Endothelial cell of umbilical vein (primary cell): Measurements from ENCODE around the gene RBAK. TPM values are rescaled to one million over a fixed set of nuclear protein-coding genes. Genes with fewer than 3 reads are reported as not detected.

ENCODE experiments used
- BruUV-seq: library from RNA; stranded (reverse); fragments of 400-500 nt; replicated peaks from 2 replicates; lab custom pipeline; 2021; lab: Mats Ljungman, UMichigan
- CTCF ChIA-PET: fragments of 300-600, 350-600 bp; sonication (Branson Sonifier 250); formaldehyde crosslinking; loops from one replicate; lab custom pipeline; 2021; ENCODE audit warnings: antibody characterized with exemption, inconsistent platforms; lab: Charles Lee
- POLR2A ChIA-PET: fragments of 300-600, 350-600 bp; sonication (Branson Sonifier 250); formaldehyde crosslinking; loops from one replicate; lab custom pipeline; 2021; ENCODE audit warnings: antibody characterized with exemption, inconsistent platforms; lab: Charles Lee
- DNase-seq: peaks from one replicate; pipeline ENCODE4 v3.0.0-alpha.2; 2011; ENCODE audit warnings: low read depth, low spot score
- FAIRE-seq: peaks from 2 replicates; lab custom pipeline; 2011; peaks lifted over from hg19 to GRCh38; lab: Jason Lieb, UNC
- H2AFZ ChIP-seq: 2 replicates; pipeline ENCODE4 v1.6.0; 2012; ENCODE audit warnings: low read depth, low read length, control low read depth, inconsistent platforms
- H3K27ac ChIP-seq: 2 replicates; pipeline ENCODE4 v1.5.1; 2011; ENCODE audit warnings: low read depth, mild to moderate bottlenecking, control low read depth, low read length, moderate library complexity; ENCODE audit not compliant: insufficient read depth
- H3K27me3 ChIP-seq, 2 experiments: 2 replicates each; pipeline versions ENCODE4 v1.6.0 to v1.6.1; 2011; ENCODE audit warnings: low read length in 2 of 2, mixed read lengths in 1 of 2; ENCODE audit not compliant: control insufficient read depth in 2 of 2, insufficient read depth in 2 of 2
- H3K36me3 ChIP-seq, 2 experiments: 2 replicates in 1 of 2; 3 replicates in 1 of 2; pipeline ENCODE4 v1.5.1; 2011; ENCODE audit warnings: low read length in 2 of 2, mild to moderate bottlenecking in 1 of 2, moderate library complexity in 1 of 2; ENCODE audit not compliant: control insufficient read depth in 2 of 2, insufficient read depth in 2 of 2; ENCODE audit errors: extremely low read depth in 1 of 2
- H3K4me1 ChIP-seq: 3 replicates; pipeline ENCODE4 v1.5.1; 2011; ENCODE audit warnings: mild to moderate bottlenecking, low read length; ENCODE audit not compliant: control insufficient read depth, insufficient read depth; ENCODE audit errors: extremely low read depth
- H3K4me2 ChIP-seq: 2 replicates; pipeline ENCODE4 v1.6.1; 2011; ENCODE audit warnings: low read length, control low read depth, mixed read lengths; ENCODE audit not compliant: insufficient read depth
- H3K4me3 ChIP-seq, 3 experiments: fragments of 200-600 bp in 1 of 3; sonication (generic), shearing (Covaris generic) in 1 of 3; replicated peaks in 1 of 3; 2 replicates each; pipeline ENCODE4 v1.5.1; 2011 to 2016; ENCODE audit warnings: control low read depth in 3 of 3, low read length in 3 of 3, mild to moderate bottlenecking in 2 of 3, inconsistent platforms in 1 of 3, low read depth in 1 of 3, moderate library complexity in 1 of 3; ENCODE audit not compliant: insufficient read depth in 1 of 3
- H3K79me2 ChIP-seq: 2 replicates; pipeline ENCODE4 v1.6.0; 2012; ENCODE audit warnings: low read length, inconsistent platforms; ENCODE audit not compliant: control insufficient read depth, insufficient read depth
- H3K9ac ChIP-seq: replicated peaks from 2 replicates; pipeline ENCODE3; 2011; ENCODE audit warnings: low read length, control low read depth; ENCODE audit not compliant: insufficient read depth; ENCODE audit errors: extremely low read depth
- H3K9me1 ChIP-seq: replicated peaks from 3 replicates; pipeline ENCODE4 v1.6.0; 2011; ENCODE audit warnings: mild to moderate bottlenecking, low read length; ENCODE audit not compliant: control insufficient read depth, insufficient read depth; ENCODE audit errors: extremely low read depth
- H3K9me3 ChIP-seq: replicated peaks from 2 replicates; pipeline ENCODE4 v1.5.1; 2012; ENCODE audit warnings: low read length, inconsistent platforms; ENCODE audit not compliant: control insufficient read depth, insufficient read depth
- H4K20me1 ChIP-seq: replicated peaks from 2 replicates; pipeline ENCODE3; 2011; ENCODE audit warnings: mild to moderate bottlenecking, low read length; ENCODE audit not compliant: control insufficient read depth, insufficient read depth; ENCODE audit errors: extremely low read depth
- EZH2 ChIP-seq: IDR thresholded peaks from 2 replicates; pipeline ENCODE4 v1.6.1; 2012; ENCODE audit warnings: borderline replicate concordance, low read depth, mild to moderate bottlenecking, moderate library complexity, low read length, inconsistent platforms; ENCODE audit not compliant: severe bottlenecking
- FOS ChIP-seq: IDR thresholded peaks from 2 replicates; pipeline ENCODE4 v1.6.1; 2011; ENCODE audit warnings: mild to moderate bottlenecking, low read length, moderate library complexity, borderline replicate concordance; ENCODE audit not compliant: insufficient read depth
- GATA2 ChIP-seq: IDR thresholded peaks from 2 replicates; pipeline ENCODE4 v1.7.0; 2011; ENCODE audit warnings: low read depth, mild to moderate bottlenecking, moderate library complexity, mixed read lengths, low read length; ENCODE audit not compliant: insufficient read length, insufficient read depth
- JUN ChIP-seq: IDR thresholded peaks from 2 replicates; pipeline ENCODE4 v1.6.1; 2011; ENCODE audit warnings: borderline replicate concordance, low read depth; ENCODE audit not compliant: insufficient read length, insufficient read depth
- MYC ChIP-seq: IDR thresholded peaks from one replicate; pipeline ENCODE4 v1.6.1; 2011; ENCODE audit warnings: mild to moderate bottlenecking, low read depth, low read length
- POLR2A ChIP-seq: IDR thresholded peaks from 2 replicates; pipeline ENCODE4 v1.6.1; 2012; ENCODE audit warnings: low read depth, mild to moderate bottlenecking, control low read depth, low read length
- POLR2AphosphoS5 ChIP-seq: IDR thresholded peaks from 2 replicates; pipeline ENCODE4 v1.6.1; 2012; ENCODE audit warnings: low read depth, mild to moderate bottlenecking, control low read depth, low read length, moderate library complexity; ENCODE audit not compliant: insufficient read depth
- dilution Hi-C: fragments of 300-500 bp; cut with MboI; formaldehyde crosslinking; loops from one replicate; pipeline ENCODE4 v1.15.0; 2019; ENCODE audit warnings: low sequenced_read_pairs; ENCODE audit not compliant: extremely low pct_ligation_motif_present
- intact Hi-C: fragments of 100-400 bp; cut with micrococcal nuclease; formaldehyde crosslinking; loops from one replicate; pipeline ENCODE4 v1.10.0; 2022
- polyA plus RNA-seq, 4 experiments: library from polyadenylated mRNA; depleted of rRNA in 3 of 4; stranded (reverse) in 3 of 4; unstranded in 1 of 4; fragments of >200 nt; gene quantifications; 2 replicates each; pipeline versions ENCODE4 v1.2.1 to v1.2.3, GENCODE V29; 2011 to 2012; ENCODE audit warnings: missing spikeins in 1 of 4
- total RNA-seq: library from RNA; stranded (reverse); gene quantifications from 2 replicates; pipeline ENCODE4 v1.2.3, GENCODE V29; 2021
- TF ChIP-seq, protein P1 (sequence below): IDR thresholded peaks from 2 replicates; pipeline ENCODE4 v1.6.1; 2011; ENCODE audit not compliant: insufficient read depth, insufficient read length
- TF ChIP-seq, protein P2 (sequence below), 2 donors: IDR thresholded peaks; 1 replicate in 1 of 2; 2 replicates in 1 of 2; pipeline ENCODE4 v1.5.1; 2011; ENCODE audit warnings: low read length in 2 of 2, mild to moderate bottlenecking in 2 of 2, moderate library complexity in 2 of 2, control low read depth in 1 of 2, inconsistent platforms in 1 of 2, low read depth in 1 of 2; ENCODE audit not compliant: insufficient read depth in 1 of 2; ENCODE audit errors: extremely low read depth in 1 of 2

Gene RBAK
- total and polyA plus RNA-seq, 2 donors (not counting 3 experiments of a cell fraction or from before 2014, with no cell fraction given): 1.4 to 8.6 TPM

DNA sequence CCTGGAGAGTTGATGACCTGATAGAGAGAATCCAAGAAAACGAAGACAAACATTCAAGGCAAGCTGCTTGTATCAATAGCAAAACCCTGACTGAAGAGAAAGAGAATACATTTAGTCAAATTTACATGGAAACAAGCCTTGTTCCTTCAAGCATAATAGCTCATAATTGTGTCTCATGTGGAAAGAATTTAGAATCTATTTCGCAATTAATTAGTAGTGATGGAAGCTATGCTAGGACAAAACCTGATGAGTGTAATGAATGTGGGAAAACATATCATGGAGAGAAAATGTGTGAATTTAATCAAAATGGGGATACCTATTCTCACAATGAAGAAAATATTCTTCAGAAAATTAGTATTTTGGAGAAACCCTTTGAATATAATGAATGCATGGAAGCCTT is 18.0 kb downstream of the RBAK start:
- no peak for FAIRE-seq
- ChIA-PET CTCF (interaction anchor here (1.0 kb wide), 1 partner anchor 90 kb away, joined by 3 read pairs; no protein-coding TSS in a partner anchor), POLR2A (no interaction called here)
- Histone ChIP-seq H3K36me3 (peaks cover 18 to 22% of the 10 kb centered on the region in 2 experiments), H3K27ac (no peak overlapping the region), H3K9ac (no peak overlapping the region), H3K4me3 (no peak overlapping the region), H2AFZ (no peak overlapping the region), H3K9me1 (no peaks in the 10 kb centered on the region), H3K9me3 (peaks cover 34% of the 10 kb centered on the region), H3K79me2 (no peaks in the 10 kb centered on the region), H3K4me1 (no peaks in the 10 kb centered on the region), H4K20me1 (no peaks in the 10 kb centered on the region), H3K27me3 (no peaks in the 10 kb centered on the region), H3K4me2 (no peak overlapping the region)
- BruUV-seq: no TSS peak
- intact Hi-C loops: no loop called here
- no peak for TF ChIP-seq EZH2
- no peak for TF ChIP-seq JUN
- TF ChIP-seq POLR2AphosphoS5: no peak
- no peak for TF ChIP-seq GATA2
- no peak for TF ChIP-seq FOS
- TF ChIP-seq MYC: no peak
- TF ChIP-seq POLR2A: no peak
- TF ChIP-seq, protein P1, sequence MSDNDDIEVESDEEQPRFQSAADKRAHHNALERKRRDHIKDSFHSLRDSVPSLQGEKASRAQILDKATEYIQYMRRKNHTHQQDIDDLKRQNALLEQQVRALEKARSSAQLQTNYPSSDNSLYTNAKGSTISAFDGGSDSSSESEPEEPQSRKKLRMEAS: no peak
- TF ChIP-seq, protein P2, sequence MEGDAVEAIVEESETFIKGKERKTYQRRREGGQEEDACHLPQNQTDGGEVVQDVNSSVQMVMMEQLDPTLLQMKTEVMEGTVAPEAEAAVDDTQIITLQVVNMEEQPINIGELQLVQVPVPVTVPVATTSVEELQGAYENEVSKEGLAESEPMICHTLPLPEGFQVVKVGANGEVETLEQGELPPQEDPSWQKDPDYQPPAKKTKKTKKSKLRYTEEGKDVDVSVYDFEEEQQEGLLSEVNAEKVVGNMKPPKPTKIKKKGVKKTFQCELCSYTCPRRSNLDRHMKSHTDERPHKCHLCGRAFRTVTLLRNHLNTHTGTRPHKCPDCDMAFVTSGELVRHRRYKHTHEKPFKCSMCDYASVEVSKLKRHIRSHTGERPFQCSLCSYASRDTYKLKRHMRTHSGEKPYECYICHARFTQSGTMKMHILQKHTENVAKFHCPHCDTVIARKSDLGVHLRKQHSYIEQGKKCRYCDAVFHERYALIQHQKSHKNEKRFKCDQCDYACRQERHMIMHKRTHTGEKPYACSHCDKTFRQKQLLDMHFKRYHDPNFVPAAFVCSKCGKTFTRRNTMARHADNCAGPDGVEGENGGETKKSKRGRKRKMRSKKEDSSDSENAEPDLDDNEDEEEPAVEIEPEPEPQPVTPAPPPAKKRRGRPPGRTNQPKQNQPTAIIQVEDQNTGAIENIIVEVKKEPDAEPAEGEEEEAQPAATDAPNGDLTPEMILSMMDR (IDR thresholded peaks at IDR 0.05; ENCODE audit: extremely low read depth in 1 of 2, insufficient read depth in 1 of 2, low read depth in 1 of 2, low read length in 2 of 2): no peak
- dilution Hi-C loops: no loop called here
- DNase-seq: no peak
